B cell (primary cell): ENCODE results near the gene RNF187. TPM values are rescaled to one million over a fixed set of nuclear protein-coding genes. Genes with fewer than 3 reads are reported as not detected.

Experiments
- ATAC-seq: fragments of 200-7000 bp; cut with Tn5 transposase; one replicate; pipeline ENCODE4 v1.10.0; 2021; ENCODE audit warnings: low read depth, mild to moderate bottlenecking, moderate number of reproducible peaks, moderate library complexity
- CTCF ChIA-PET: fragments of 350-600 bp; sonication (Branson Sonifier 250); formaldehyde crosslinking; loops from one replicate; lab custom pipeline; 2021; ENCODE audit warnings: antibody characterized with exemption, inconsistent platforms; lab: Charles Lee
- POLR2A ChIA-PET: fragments of 350-600 bp; sonication (Branson Sonifier 250); formaldehyde crosslinking; loops from one replicate; lab custom pipeline; 2021; ENCODE audit warnings: antibody characterized with exemption; lab: Charles Lee
- DNase-seq: peaks from one replicate; pipeline ENCODE4 v3.0.0; 2013
- H2AFZ ChIP-seq: 2 replicates; pipeline ENCODE4 v1.6.1; 2012; ENCODE audit warnings: mild to moderate bottlenecking, low read depth, low read length; ENCODE audit not compliant: insufficient read depth, poor library complexity, severe bottlenecking
- H3K27ac ChIP-seq, 2 donors: 1 replicate in 1 of 2; 2 replicates in 1 of 2; pipeline ENCODE4 v1.5.1; 2012 to 2013; ENCODE audit warnings: low read length in 2 of 2, mild to moderate bottlenecking in 2 of 2, moderate library complexity in 1 of 2
- H3K27me3 ChIP-seq, 4 experiments: fragments of 200-600 bp in 1 of 4; sonication (generic) in 1 of 4; replicated peaks in 1 of 4; 1 replicate in 2 of 4; 2 replicates in 2 of 4; pipeline versions ENCODE4 v1.6.1 to v1.7.0; 2013 to 2016; ENCODE audit warnings: low read length in 3 of 4, mild to moderate bottlenecking in 2 of 4, mixed read lengths in 1 of 4, moderate library complexity in 1 of 4; ENCODE audit not compliant: insufficient read depth in 4 of 4, control insufficient read depth in 3 of 4; ENCODE audit errors: control extremely low read depth in 1 of 4
- H3K36me3 ChIP-seq, 2 experiments: replicated peaks in 1 of 2; 1 replicate in 1 of 2; 2 replicates in 1 of 2; pipeline versions ENCODE4 v1.6.1 to v1.7.1; 2013; ENCODE audit warnings: low read length in 1 of 2; ENCODE audit not compliant: insufficient read depth in 2 of 2, control insufficient read depth in 1 of 2; ENCODE audit errors: control extremely low read depth in 1 of 2, extremely low read depth in 1 of 2
- H3K4me1 ChIP-seq, 2 donors: fragments of 200-600 bp in 1 of 2; sonication (generic) in 1 of 2; 1 replicate in 1 of 2; 2 replicates in 1 of 2; pipeline versions ENCODE4 v1.5.1 to v1.6.1; 2013 to 2017; ENCODE audit warnings: low read length in 2 of 2; ENCODE audit not compliant: control insufficient read depth in 2 of 2, insufficient read depth in 2 of 2
- H3K4me2 ChIP-seq: replicated peaks from 2 replicates; pipeline ENCODE3; 2012; ENCODE audit warnings: mild to moderate bottlenecking, low read depth, low read length; ENCODE audit not compliant: poor library complexity, severe bottlenecking
- H3K4me3 ChIP-seq, 5 experiments: fragments of 200-600 bp in 1 of 5; sonication (generic) in 1 of 5; 1 replicate in 3 of 5; 2 replicates in 2 of 5; pipeline versions ENCODE4 v1.5.1 to v1.7.0; 2011 to 2016; ENCODE audit warnings: low read length in 4 of 5, mild to moderate bottlenecking in 4 of 5, low read depth in 2 of 5, control low read depth in 1 of 5, moderate library complexity in 1 of 5; ENCODE audit not compliant: insufficient read depth in 1 of 5; ENCODE audit errors: control extremely low read depth in 1 of 5, extremely low read depth in 1 of 5
- H3K79me2 ChIP-seq: fragments of 200-600 bp; sonication (generic); one replicate; pipeline ENCODE4 v1.6.0; 2016; ENCODE audit warnings: low read length; ENCODE audit not compliant: control insufficient read depth, insufficient read depth
- H3K9ac ChIP-seq: fragments of 200-600 bp; sonication (generic); 2 replicates; pipeline ENCODE4 v1.6.1; 2017; ENCODE audit warnings: mild to moderate bottlenecking, low read length, moderate library complexity
- H3K9me3 ChIP-seq, 3 donors: one replicate each; pipeline versions ENCODE4 v1.6.1 to v1.7.1; 2013; ENCODE audit warnings: low read length in 2 of 3; ENCODE audit not compliant: control insufficient read depth in 2 of 3, insufficient read depth in 1 of 3; ENCODE audit errors: control extremely low read depth in 1 of 3
- H4K20me1 ChIP-seq: 2 replicates; pipeline ENCODE4 v1.6.0; 2012; ENCODE audit warnings: mild to moderate bottlenecking, low read length; ENCODE audit not compliant: insufficient read depth, control insufficient read depth, poor library complexity, severe bottlenecking
- H3K27ac Mint-ChIP-seq: one replicate; pipeline ENCODE4 v1.8.0; 2021; ENCODE audit warnings: mixed read lengths
- H3K27me3 Mint-ChIP-seq: one replicate; pipeline ENCODE4 v1.8.0; 2021; ENCODE audit warnings: mixed read lengths
- H3K4me1 Mint-ChIP-seq: one replicate; pipeline ENCODE4 v1.8.0; 2021; ENCODE audit warnings: mixed read lengths
- H3K4me3 Mint-ChIP-seq: one replicate; pipeline ENCODE4 v1.8.0; 2021; ENCODE audit warnings: mixed read lengths
- H3K9me3 Mint-ChIP-seq: one replicate; pipeline ENCODE4 v1.8.0; 2022; ENCODE audit warnings: mixed read lengths; ENCODE audit not compliant: insufficient read depth
- EZH2 ChIP-seq: IDR thresholded peaks from 2 replicates; pipeline ENCODE4 v1.6.1; 2012; ENCODE audit warnings: borderline replicate concordance, low read depth, mild to moderate bottlenecking, moderate library complexity, low read length; ENCODE audit not compliant: insufficient read depth, poor library complexity, severe bottlenecking
- WGBS: methylation state at CpG from one replicate; pipeline ENCODE4 v1.1.5; 2013; ENCODE audit warnings: missing lambda C conversion rate; ENCODE audit not compliant: insufficient coverage; 5-methylcytosine and 5-hydroxymethylcytosine counted together
- intact Hi-C: fragments of 100-400 bp; cut with micrococcal nuclease; formaldehyde crosslinking; loops from one replicate; pipeline ENCODE4 v1.10.0; 2022
- polyA plus RNA-seq: library from polyadenylated mRNA; depleted of rRNA; stranded (reverse); fragments of >200 nt; gene quantifications from 2 replicates; pipeline ENCODE4 v1.2.3, GENCODE V29; 2012
- total RNA-seq, 2 donors: library from RNA; stranded (reverse); fragments of 120-200 nt in 1 of 2; gene quantifications; 1 replicate in 1 of 2; 2 replicates in 1 of 2; pipeline versions ENCODE4 v1.2.3 to v1.2.4, GENCODE V29; 2013 to 2022
- TF ChIP-seq, protein P1 (sequence below): fragments of 200-600 bp; IDR thresholded peaks from one replicate; pipeline ENCODE4 v1.8.0; 2022; ENCODE audit warnings: antibody characterized with exemption, mild to moderate bottlenecking

Gene RNF187
- total and polyA plus RNA-seq, 2 donors (not counting 1 experiment from before 2014, with no cell fraction given) = 25.5 to 67.3 TPM

DNA sequence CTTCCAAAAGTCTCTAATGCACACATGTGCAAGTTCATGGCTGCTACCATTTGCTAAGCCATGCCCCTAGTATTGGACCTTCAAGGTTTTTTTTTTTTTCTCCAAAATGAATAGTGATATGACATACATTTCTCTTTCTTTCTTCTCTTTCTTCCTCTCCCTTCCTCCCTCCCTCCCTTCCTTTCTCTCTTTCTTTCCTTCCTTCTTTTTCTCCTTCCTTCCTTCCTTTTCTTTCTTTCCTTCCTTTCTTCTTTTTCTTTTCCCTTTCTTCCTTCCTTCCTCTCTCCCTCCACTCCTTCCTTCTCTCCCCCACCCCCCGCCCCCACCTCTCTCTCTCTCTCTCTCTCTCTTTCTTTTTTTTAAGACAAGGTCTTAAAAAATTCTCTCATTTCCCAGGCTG lies 3.4 kb upstream of the RNF187 start:
- DNase-seq (no peak), ATAC-seq (no peak)
- Mint-ChIP-seq H3K4me1 (peaks cover 27% of the 10 kb centered on the region), H3K4me3 (no peak overlapping the region), H3K27ac (no peak overlapping the region), H3K9me3 (no peaks in the 10 kb centered on the region), H3K27me3 (no peaks in the 10 kb centered on the region)
- Histone ChIP-seq H3K27me3 (no peaks in the 10 kb centered on the region), H3K79me2 (peaks cover 11% of the 10 kb centered on the region), H3K4me3 (no peak overlapping the region), H3K27ac (no peak overlapping the region), H4K20me1 (peaks cover 10% of the 10 kb centered on the region), H3K4me1 (peaks cover 15 to 26% of the 10 kb centered on the region in 2 donors), H2AFZ (no peak overlapping the region), H3K9me3 (peaks cover 0 to 7% (median 0%) of the 10 kb centered on the region in 3 donors), H3K9ac (no peak overlapping the region), H3K4me2 (no peak overlapping the region), H3K36me3 (no peaks in the 10 kb centered on the region)
- WGBS = no CpG with 5 or more reads among the region's 1 CpG
- TF ChIP-seq EZH2 = no peak
- TF ChIP-seq, protein P1, sequence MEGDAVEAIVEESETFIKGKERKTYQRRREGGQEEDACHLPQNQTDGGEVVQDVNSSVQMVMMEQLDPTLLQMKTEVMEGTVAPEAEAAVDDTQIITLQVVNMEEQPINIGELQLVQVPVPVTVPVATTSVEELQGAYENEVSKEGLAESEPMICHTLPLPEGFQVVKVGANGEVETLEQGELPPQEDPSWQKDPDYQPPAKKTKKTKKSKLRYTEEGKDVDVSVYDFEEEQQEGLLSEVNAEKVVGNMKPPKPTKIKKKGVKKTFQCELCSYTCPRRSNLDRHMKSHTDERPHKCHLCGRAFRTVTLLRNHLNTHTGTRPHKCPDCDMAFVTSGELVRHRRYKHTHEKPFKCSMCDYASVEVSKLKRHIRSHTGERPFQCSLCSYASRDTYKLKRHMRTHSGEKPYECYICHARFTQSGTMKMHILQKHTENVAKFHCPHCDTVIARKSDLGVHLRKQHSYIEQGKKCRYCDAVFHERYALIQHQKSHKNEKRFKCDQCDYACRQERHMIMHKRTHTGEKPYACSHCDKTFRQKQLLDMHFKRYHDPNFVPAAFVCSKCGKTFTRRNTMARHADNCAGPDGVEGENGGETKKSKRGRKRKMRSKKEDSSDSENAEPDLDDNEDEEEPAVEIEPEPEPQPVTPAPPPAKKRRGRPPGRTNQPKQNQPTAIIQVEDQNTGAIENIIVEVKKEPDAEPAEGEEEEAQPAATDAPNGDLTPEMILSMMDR = no peak
- CTCF ChIA-PET = no interaction called here
- intact Hi-C loops = loop anchor here (10.0 kb wide), 1 partner anchor 699 kb away; no protein-coding TSS in a partner anchor
- POLR2A ChIA-PET = no interaction called here

DNA sequence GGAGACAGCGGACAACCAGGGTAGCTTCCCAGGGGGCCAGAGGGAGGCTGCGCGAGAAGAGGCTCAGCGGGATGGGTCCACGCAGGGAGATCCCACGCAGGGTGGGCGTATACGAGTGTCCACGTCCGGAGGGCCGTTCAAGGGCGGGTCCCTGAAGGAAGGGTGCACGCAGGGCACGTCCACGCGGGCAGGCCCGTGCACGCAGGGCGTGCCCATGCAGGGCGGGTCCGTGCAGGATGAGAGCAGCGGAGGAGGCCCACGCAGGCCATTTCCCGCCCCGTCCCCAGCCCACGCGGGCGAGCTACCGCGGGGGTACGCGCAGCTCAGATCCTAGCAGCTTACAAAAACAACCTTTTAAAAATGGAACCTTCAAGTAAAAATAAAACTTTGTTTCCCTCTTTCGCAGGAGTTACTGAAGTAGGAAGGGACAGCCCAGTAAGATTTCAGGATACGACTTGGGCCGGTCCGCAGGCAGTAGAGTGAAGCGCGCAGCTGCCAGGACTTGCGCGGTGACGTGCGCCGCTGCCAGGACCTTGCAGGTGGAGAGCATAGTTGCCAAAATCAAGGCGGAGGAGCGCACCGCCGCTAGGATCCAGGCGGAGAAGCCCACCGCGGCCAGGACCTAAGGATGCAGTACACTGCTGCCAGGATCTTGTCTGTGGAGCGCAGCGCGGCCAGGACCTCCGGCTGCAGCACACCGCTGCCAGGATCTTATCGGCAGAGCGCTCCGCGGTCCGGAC lies 416 bp upstream of the RNF187 start:
- ChIA-PET POLR2A (interaction anchor here (0.6 to 1.7 kb wide), 9 partner anchors 14 to 405 kb away, joined by 3 to 14 read pairs (median 4); partner anchors contain the start of genes ARF1, IBA57 and TRIM11), CTCF (interaction anchor here (0.8 to 1.7 kb wide), 5 partner anchors 14 to 321 kb away, joined by 3 to 8 read pairs (median 7); partner anchors contain the start of gene IBA57)
- WGBS = under 1% methylated on average over 55 of the region's 60 CpGs
- peaks cover 36% of the 10 kb centered on the region for H3K4me1 Mint-ChIP-seq
- no peak for TF ChIP-seq EZH2
- TF ChIP-seq, protein P1 = no peak
- Histone ChIP-seq H3K4me3 (peak overlapping the region; percentile 74 to 98 (median 93)), H3K9ac (peak overlapping the region; percentile 93), H3K9me3 (peaks cover 0 to 3% (median 0%) of the 10 kb centered on the region in 3 donors), H4K20me1 (peaks cover 28% of the 10 kb centered on the region), H3K36me3 (peaks cover 0 to 20% of the 10 kb centered on the region in 2 experiments), H2AFZ (peak overlapping the region; percentile 98), H3K4me2 (peak overlapping the region; percentile 68), H3K79me2 (peaks cover 35% of the 10 kb centered on the region), H3K4me1 (peaks cover 14 to 25% of the 10 kb centered on the region in 2 donors), H3K27ac (peak overlapping the region; percentile 100), H3K27me3 (no peaks in the 10 kb centered on the region)
- ATAC-seq (peak; percentile 70), DNase-seq (peak; percentile 97)
- peak overlapping the region; percentile 97 for H3K4me3 Mint-ChIP-seq
- no peaks in the 10 kb centered on the region for H3K9me3 Mint-ChIP-seq
- H3K27ac Mint-ChIP-seq = peak overlapping the region; percentile 100
- H3K27me3 Mint-ChIP-seq = no peaks in the 10 kb centered on the region
- intact Hi-C loops = loop anchor here (1.0 to 10.0 kb wide), 8 partner anchors 14 to 702 kb away; partner anchors contain the start of genes ARF1 and TRIM11
